Right ventricle myocardium inferior (tissue), 1 donor: Measurements from ENCODE around the gene TRABD. TPM values are rescaled to one million over a fixed set of nuclear protein-coding genes. Genes with fewer than 3 reads are reported as not detected.

Source experiments
- ATAC-seq: fragments of 200-7000 bp; cut with Tn5 transposase; one replicate; pipeline ENCODE4 v1.9.1; 2020; ENCODE audit warnings: mild to moderate bottlenecking, moderate library complexity
- DNase-seq: peaks from one replicate; pipeline ENCODE4 v3.0.0; 2021; ENCODE audit errors: missing footprints
- intact Hi-C: fragments of 100-400 bp; cut with DNase I; formaldehyde crosslinking; loops from one replicate; pipeline ENCODE4 v1.11.0; 2022
- total RNA-seq: library from RNA; stranded (reverse); fragmentation: NEBNext Ultra II Directional; extraction: Animal tissue kit (Norgen Biotek cat#: 25700); gene quantifications from one replicate; pipeline ENCODE4 v1.2.1, GENCODE V29; 2021
- donor health status: DM: no; HTN: yes; CAD: no; lungs with severe emphysema.

TRABD gene
- total RNA-seq, 1 donor from 2014 or later, result 22.3 TPM

GRCh38 chr22:50171319-50171964 lies 14.3 kb upstream of the TRABD start:
- peak; percentile 17 for ATAC-seq
- DNase-seq, result no peak
- intact Hi-C loops, result no loop called here

- DNase-seq, result no peak
- intact Hi-C loops, result no loop called here
- ATAC-seq, result peak; percentile 9
These were observed 13.7 kb upstream of the TRABD start for GRCh38 chr22:50171965-50172421.

- DNase-seq, result peak; percentile 82
- ATAC-seq, result no peak
These were observed 12.3 kb upstream of the TRABD start for GRCh38 chr22:50173311-50173982.

GRCh38 chr22:50173983-50174355 lies 11.7 kb upstream of the TRABD start:
- intact Hi-C loops, result no loop called here
- ATAC-seq, result no peak
- DNase-seq, result no peak

More at GRCh38 chr22:50173311-50173982, 12.3 kb upstream of the TRABD start:
- intact Hi-C loops, result no loop called here

- intact Hi-C loops, result no loop called here
- ATAC-seq (peak; percentile 43), DNase-seq (peak; percentile 67)
These were observed 11.1 kb upstream of the TRABD start for GRCh38 chr22:50174382-50175190.

GRCh38 chr22:50175191-50175461 lies 10.6 kb upstream of the TRABD start:
- ATAC-seq, result no peak
- intact Hi-C loops, result no loop called here
- DNase-seq, result peak; percentile 31

GRCh38 chr22:50175921-50176849 lies 9.5 kb upstream of the TRABD start:
- intact Hi-C loops, result no loop called here
- ATAC-seq, result no peak
- DNase-seq, result peak; percentile 49

GRCh38 chr22:50176850-50177536 lies 8.7 kb upstream of the TRABD start:
- ATAC-seq, result no peak
- intact Hi-C loops, result no loop called here
- DNase-seq, result no peak

- DNase-seq (peak; percentile 27), ATAC-seq (no peak)
- intact Hi-C loops, result no loop called here
These were observed 7.9 kb upstream of the TRABD start for GRCh38 chr22:50177537-50178470.

- ATAC-seq (no peak), DNase-seq (no peak)
- intact Hi-C loops, result no loop called here
These were observed 7.2 kb upstream of the TRABD start for GRCh38 chr22:50178471-50178864.

GRCh38 chr22:50178871-50179869 lies 6.5 kb upstream of the TRABD start:
- intact Hi-C loops, result no loop called here

GRCh38 chr22:50179937-50180726 lies 5.6 kb upstream of the TRABD start:
- DNase-seq (peak; percentile 66), ATAC-seq (no peak)
- intact Hi-C loops, result no loop called here

More at GRCh38 chr22:50178871-50179869, 6.5 kb upstream of the TRABD start:
- DNase-seq, result peak; percentile 52
- no peak for ATAC-seq

GRCh38 chr22:50180727-50181521 lies 4.8 kb upstream of the TRABD start:
- peak; percentile 65 for DNase-seq
- intact Hi-C loops, result no loop called here

GRCh38 chr22:50182176-50183081 lies 3.3 kb upstream of the TRABD start:
- ATAC-seq (peak; percentile 6), DNase-seq (peak; percentile 55)
- intact Hi-C loops, result no loop called here

More at GRCh38 chr22:50180727-50181521, 4.8 kb upstream of the TRABD start:
- ATAC-seq, result no peak
